SK-N-MC (cell line): Measurements from ENCODE around the gene GRIK4.

Experiments
- EZH2 ChIP-seq: fragments of 200-600 bp; sonication (generic); IDR thresholded peaks from one replicate; pipeline ENCODE4 v1.6.1; 2017; ENCODE audit warnings: antibody characterized with exemption
- POLR2AphosphoS5 ChIP-seq: IDR thresholded peaks from 2 replicates; pipeline ENCODE4 v1.6.1; 2012; ENCODE audit warnings: mild to moderate bottlenecking, low read depth, low read length, borderline replicate concordance

GRCh38 chr11:120465921-120466534 lies 45.5 kb upstream of the GRIK4 start:
- TF ChIP-seq POLR2AphosphoS5 (no peak), EZH2 (no peak)
